HEK293T (cell line): ENCODE measurements around the gene KRTAP10-5.

Source experiments
- CTCF ChIA-PET: fragments of 350-600 bp; formaldehyde crosslinking; extraction: SDS; loops from one replicate; lab custom pipeline; 2021; ENCODE audit warnings: antibody characterized with exemption, inconsistent platforms; lab: Yijun Ruan, JAX
- POLR2A ChIA-PET: fragments of 350-600 bp; formaldehyde crosslinking; extraction: SDS; loops from one replicate; lab custom pipeline; 2020; ENCODE audit warnings: antibody characterized with exemption, inconsistent platforms; lab: Yijun Ruan, JAX
- DNase-seq: peaks from one replicate; pipeline ENCODE4 v3.0.0; 2012; ENCODE audit warnings: mixed read lengths; ENCODE audit errors: extremely low spot score
- ARNT ChIP-seq: fragments of 450-650 bp; IDR thresholded peaks from 2 replicates; pipeline ENCODE4 v1.6.1; 2017; ENCODE audit warnings: mild to moderate bottlenecking
- BHLHE40 ChIP-seq: fragments of 450-650 bp; IDR thresholded peaks from 2 replicates; pipeline ENCODE4 v1.6.1; 2016; ENCODE audit warnings: mild to moderate bottlenecking, moderate library complexity, borderline replicate concordance
- CTBP1 ChIP-seq: fragments of 450-650 bp; IDR thresholded peaks from 2 replicates; pipeline ENCODE4 v1.6.1; 2016; ENCODE audit warnings: borderline replicate concordance
- ELF4 ChIP-seq: fragments of 450-650 bp; IDR thresholded peaks from 2 replicates; pipeline ENCODE4 v1.6.1; 2017; ENCODE audit warnings: antibody characterized with exemption
- FOXA1 ChIP-seq: fragments of 450-650 bp; IDR thresholded peaks from 2 replicates; pipeline ENCODE4 v1.6.1; 2016; ENCODE audit warnings: mild to moderate bottlenecking
- FOXK2 ChIP-seq: fragments of 450-650 bp; IDR thresholded peaks from 2 replicates; pipeline ENCODE4 v1.6.1; 2016; ENCODE audit warnings: mild to moderate bottlenecking
- FOXM1 ChIP-seq: fragments of 450-650 bp; IDR thresholded peaks from 2 replicates; pipeline ENCODE4 v1.6.1; 2017; ENCODE audit warnings: mild to moderate bottlenecking, borderline replicate concordance
- HDGF ChIP-seq: fragments of 450-650 bp; IDR thresholded peaks from 2 replicates; pipeline ENCODE4 v1.6.1; 2017; ENCODE audit warnings: antibody characterized with exemption, borderline replicate concordance
- L3MBTL2 ChIP-seq: fragments of 450-650 bp; conservative IDR thresholded peaks from 2 replicates; pipeline ENCODE4 v1.6.1; 2016; ENCODE audit warnings: mild to moderate bottlenecking
- LEF1 ChIP-seq: fragments of 450-650 bp; IDR thresholded peaks from 2 replicates; pipeline ENCODE4 v1.6.1; 2017; ENCODE audit warnings: mild to moderate bottlenecking, borderline replicate concordance
- NFRKB ChIP-seq: fragments of 450-650 bp; IDR thresholded peaks from 2 replicates; pipeline ENCODE4 v1.6.1; 2016; ENCODE audit warnings: mild to moderate bottlenecking, moderate library complexity
- PKNOX1 ChIP-seq: fragments of 450-650 bp; IDR thresholded peaks from 2 replicates; pipeline ENCODE4 v1.6.1; 2016
- SP1 ChIP-seq: fragments of 450-650 bp; IDR thresholded peaks from 2 replicates; pipeline ENCODE4 v1.6.1; 2017
- SUZ12 ChIP-seq: fragments of 450-650 bp; IDR thresholded peaks from 2 replicates; pipeline ENCODE4 v1.6.1; 2016; ENCODE audit warnings: mild to moderate bottlenecking
- TARDBP ChIP-seq: fragments of 450-650 bp; IDR thresholded peaks from 2 replicates; pipeline ENCODE4 v1.6.1; 2016
- ZNF384 ChIP-seq: fragments of 450-650 bp; IDR thresholded peaks from 2 replicates; pipeline ENCODE4 v1.6.1; 2016

The KRTAP10-5 gene

GRCh38 chr21:44583800-44584147 lies 3.4 kb upstream of the KRTAP10-5 start:
- no peak for TF ChIP-seq FOXA1
- TF ChIP-seq FOXK2: no peak
- TF ChIP-seq LEF1: no peak
- no peak for TF ChIP-seq FOXM1
- TF ChIP-seq TARDBP: no peak
- TF ChIP-seq ZNF384: no peak
- no peak for TF ChIP-seq L3MBTL2
- TF ChIP-seq SP1: no peak
- TF ChIP-seq CTBP1: no peak
- ChIA-PET CTCF (no interaction called here), POLR2A (no interaction called here)

GRCh38 chr21:44583089-44583799 lies 2.8 kb upstream of the KRTAP10-5 start:
- TF ChIP-seq BHLHE40: no peak
- TF ChIP-seq FOXA1: no peak
- TF ChIP-seq LEF1: no peak
- 0 out of 2 replicates have a peak, but pooled peaks have one; percentile 10 for TF ChIP-seq PKNOX1
- no peak for TF ChIP-seq NFRKB
- ChIA-PET CTCF (no interaction called here), POLR2A (no interaction called here)
- no peak for DNase-seq

More at GRCh38 chr21:44583800-44584147, 3.4 kb upstream of the KRTAP10-5 start:
- no peak for DNase-seq

DNA sequence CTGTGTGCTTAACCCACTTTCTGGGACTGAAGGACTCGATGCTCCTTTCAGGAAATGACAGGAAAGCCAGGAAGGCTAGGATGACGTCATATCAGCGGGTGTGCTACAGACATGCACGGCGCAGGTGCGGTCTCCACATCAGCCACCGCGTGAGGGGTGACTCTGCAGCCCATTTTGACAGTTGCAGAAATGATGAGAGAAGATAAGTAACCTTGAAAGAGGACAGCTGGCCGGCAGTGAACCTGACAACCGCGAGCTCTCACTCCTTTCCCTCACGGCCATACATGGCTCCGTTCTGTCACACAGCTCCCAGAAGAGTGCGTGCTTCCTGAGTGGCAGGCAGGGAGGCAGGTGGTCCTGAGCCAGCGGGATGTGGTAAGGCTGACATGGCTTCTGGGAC lies 1.7 kb upstream of the KRTAP10-5 start:
- no peak for TF ChIP-seq TARDBP
- no peak for TF ChIP-seq LEF1
- TF ChIP-seq ELF4: no peak
- no peak for TF ChIP-seq L3MBTL2
- ChIA-PET CTCF (no interaction called here), POLR2A (no interaction called here)
- DNase-seq: no peak

DNA sequence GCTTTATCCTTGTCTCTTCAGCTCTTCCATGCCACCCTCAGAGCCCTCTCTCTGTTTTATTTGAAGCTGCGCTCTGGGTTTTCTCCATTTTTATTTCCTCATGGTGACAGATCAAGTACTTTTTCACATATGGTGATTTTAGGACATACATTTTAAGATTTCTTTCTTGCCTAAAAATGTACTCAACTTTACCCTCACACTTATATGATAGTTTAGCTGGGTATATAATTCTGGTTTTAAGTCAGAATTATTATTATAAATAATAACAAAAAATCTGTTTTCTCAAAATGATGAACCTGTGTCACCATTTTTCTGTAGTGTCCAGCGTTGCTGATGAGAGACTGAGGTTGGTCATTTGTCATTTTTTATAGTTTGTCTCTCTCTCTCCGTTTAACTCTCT lies 754 bp upstream of the KRTAP10-5 start:
- TF ChIP-seq FOXA1: no peak
- no peak for TF ChIP-seq ELF4
- no peak for TF ChIP-seq NFRKB
- no peak for TF ChIP-seq SUZ12
- no peak for TF ChIP-seq BHLHE40
- no peak for TF ChIP-seq SP1
- TF ChIP-seq FOXM1: no peak
- no peak for TF ChIP-seq L3MBTL2
- no peak for TF ChIP-seq ZNF384
- no peak for TF ChIP-seq HDGF
- TF ChIP-seq FOXK2: no peak
- TF ChIP-seq CTBP1: no peak
- TF ChIP-seq LEF1: no peak
- ChIA-PET POLR2A (no interaction called here), CTCF (no interaction called here)
- DNase-seq: no peak

DNA sequence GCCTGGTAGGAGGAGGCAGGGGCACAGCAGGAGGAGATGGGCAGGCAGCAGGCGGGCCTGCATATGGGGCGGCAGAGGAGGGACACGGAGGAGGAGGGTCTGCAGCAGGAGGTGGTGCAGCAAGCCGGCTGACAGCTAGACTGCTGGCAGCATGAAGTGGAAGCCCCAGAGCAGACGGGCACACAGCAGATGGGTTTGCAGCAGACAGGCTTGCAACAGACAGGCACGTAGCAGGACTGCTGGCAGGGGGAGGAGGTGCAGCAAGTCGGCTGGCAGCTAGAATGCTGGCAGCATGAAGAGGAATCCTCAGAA lies 615 bp downstream of the KRTAP10-5 start:
- ChIA-PET CTCF (no interaction called here), POLR2A (no interaction called here)

DNA sequence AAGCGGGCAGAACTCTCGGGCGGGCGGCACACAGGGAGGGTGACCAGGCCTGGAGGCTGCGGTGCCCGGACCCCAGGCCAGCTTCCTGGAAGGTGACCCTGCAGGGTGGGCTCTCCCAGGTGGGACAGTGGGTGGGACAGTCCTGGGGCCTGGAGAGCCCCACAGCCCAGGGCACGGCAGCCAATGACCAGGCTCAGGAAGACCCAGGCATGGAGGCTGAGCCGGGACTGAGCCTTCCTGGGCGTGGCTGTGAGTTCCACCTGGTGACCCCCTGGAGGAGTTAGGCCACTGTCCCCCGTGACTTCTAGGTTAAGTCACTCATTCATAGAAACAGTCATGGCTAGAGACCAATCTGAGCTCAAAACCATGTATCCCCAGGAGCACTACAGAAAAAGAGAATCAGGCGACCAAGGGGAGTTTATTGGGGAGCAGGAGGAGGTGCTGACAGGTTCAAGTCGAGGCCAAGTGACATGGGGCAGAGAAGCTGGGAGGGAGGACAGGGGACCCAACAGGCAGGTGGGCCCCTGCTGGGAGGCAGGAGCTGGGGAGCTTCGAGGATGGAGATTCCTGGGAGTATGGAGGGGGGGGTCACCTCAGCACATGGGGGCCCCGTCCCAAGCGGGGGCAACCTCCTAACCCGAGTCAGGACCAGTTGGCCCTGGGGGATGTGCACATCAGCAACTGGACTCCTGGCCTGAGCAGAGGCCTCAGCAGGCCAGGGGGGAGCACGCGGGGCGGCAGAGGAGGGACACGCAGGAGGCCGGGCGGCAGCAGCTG lies 1.2 kb downstream of the KRTAP10-5 start:
- CTCF ChIA-PET: no interaction called here
- DNase-seq: no peak
- no peak for TF ChIP-seq L3MBTL2
- no peak for TF ChIP-seq LEF1
- no peak for TF ChIP-seq BHLHE40
- no peak for TF ChIP-seq SUZ12
- TF ChIP-seq NFRKB: no peak
- no peak for TF ChIP-seq FOXA1
- TF ChIP-seq TARDBP: no peak
- no peak for TF ChIP-seq FOXM1
- TF ChIP-seq PKNOX1: no peak
- TF ChIP-seq CTBP1: no peak
- no peak for TF ChIP-seq SP1
- no peak for TF ChIP-seq HDGF
- TF ChIP-seq ELF4: no peak
- TF ChIP-seq ARNT: no peak
- TF ChIP-seq ZNF384: no peak
- TF ChIP-seq FOXK2: no peak
- POLR2A ChIA-PET: no interaction called here

More for the DNA sequence above, 615 bp downstream of the KRTAP10-5 start:
- no peak for DNase-seq
- TF ChIP-seq HDGF (no peak), PKNOX1 (no peak), CTBP1 (no peak), FOXK2 (no peak), TARDBP (no peak), L3MBTL2 (no peak), NFRKB (no peak), ARNT (no peak), FOXM1 (no peak), SP1 (no peak), ELF4 (no peak), BHLHE40 (no peak)
